Heart left ventricle (tissue), 16 donors: Measurements from ENCODE around the gene SSTR4. TPM values are rescaled to one million over a fixed set of nuclear protein-coding genes. Genes with fewer than 3 reads are reported as not detected.
A peak's percentile ranks its signal among the peaks of the same experiment; 100 is the strongest.

ENCODE experiments used
- ATAC-seq, 4 donors: fragments of 200-7000 bp; cut with Tn5 transposase; one replicate each; pipeline ENCODE4 v1.9.1; 2020 to 2022; ENCODE audit warnings: moderate library complexity in 4 of 4, mild to moderate bottlenecking in 3 of 4, moderate number of reproducible peaks in 1 of 4
- DNase-seq, 5 donors: peaks; one replicate each; pipeline ENCODE4 v3.0.0-alpha.2; 2020
- H3K27ac ChIP-seq, 12 donors: fragments of 200-600 bp; sonication (generic) in 4 of 12; one replicate each; pipeline versions ENCODE4 v1.5.0 to v1.8.0; 2016 to 2022; ENCODE audit warnings: mild to moderate bottlenecking in 2 of 12
- H3K27me3 ChIP-seq, 9 donors: fragments of 200-600 bp; sonication (generic) in 2 of 9; one replicate each; pipeline versions ENCODE4 v1.5.1 to v1.8.0; 2016 to 2022; ENCODE audit warnings: mild to moderate bottlenecking in 3 of 9
- H3K36me3 ChIP-seq, 9 donors: fragments of 200-600 bp; sonication (generic) in 2 of 9; one replicate each; pipeline versions ENCODE4 v1.5.0 to v1.8.0; 2018 to 2022; ENCODE audit warnings: mild to moderate bottlenecking in 2 of 9
- H3K4me1 ChIP-seq, 12 donors: fragments of 200-600 bp; sonication (generic) in 4 of 12; one replicate each; pipeline versions ENCODE4 v1.5.0 to v1.8.0; 2016 to 2022; ENCODE audit warnings: mild to moderate bottlenecking in 3 of 12
- H3K4me3 ChIP-seq, 12 donors: fragments of 200-600 bp; sonication (generic) in 4 of 12; one replicate each; pipeline versions ENCODE4 v1.5.0 to v1.8.0; 2017 to 2022; ENCODE audit warnings: mild to moderate bottlenecking in 9 of 12, moderate library complexity in 4 of 12
- H3K9me3 ChIP-seq, 12 donors: fragments of 200-600 bp; sonication (generic) in 4 of 12; one replicate each; pipeline versions ENCODE4 v1.5.0 to v1.8.0; 2016 to 2022; ENCODE audit warnings: mild to moderate bottlenecking in 1 of 12
- POLR2A ChIP-seq, 2 donors: fragments of 450-650 bp; IDR thresholded peaks; one replicate each; pipeline ENCODE4 v1.6.1; 2017; ENCODE audit warnings: antibody characterized with exemption in 2 of 2, mild to moderate bottlenecking in 2 of 2, moderate library complexity in 2 of 2
- WGBS, 4 donors: extraction: QIAGEN DNeasy Blood & Tissue Kit in 2 of 4; methylation state at CpG; one replicate each; pipeline versions ENCODE4 v1.1.5 to v1.1.7; 2013 to 2018; 5-methylcytosine and 5-hydroxymethylcytosine counted together
- intact Hi-C, 10 donors: fragments of 100-400 bp; cut with DNase I; formaldehyde crosslinking; loops; one replicate each; pipeline versions ENCODE4 v1.11.1 to v1.14.2; 2022
- polyA plus RNA-seq, 2 donors: library from polyadenylated mRNA; stranded (reverse); fragments of 200-250 nt; gene quantifications; one replicate each; pipeline ENCODE4 v1.2.3, GENCODE V29; 2013
- total RNA-seq, 9 donors: library from RNA; depleted of rRNA in 2 of 9; stranded (reverse); fragments of >200 nt in 2 of 9; fragmentation: NEBNext Ultra II Directional in 3 of 9; extraction: Animal tissue kit (Norgen Biotek cat#: 25700) in 3 of 9; gene quantifications; one replicate each; pipeline versions ENCODE4 v1.1.0 to v1.2.4, GENCODE V29; 2016 to 2023
- TF ChIP-seq, protein P1 (sequence below), 12 donors: fragments of 200-600 bp; sonication (generic) in 4 of 12; IDR thresholded peaks; one replicate each; pipeline versions ENCODE4 v1.5.0 to v1.8.0; 2018 to 2022; ENCODE audit warnings: antibody characterized with exemption in 12 of 12, mild to moderate bottlenecking in 5 of 12
- donor health status: ischemic (EF 13 %, LVEDD 7.1; RV severe dilation, severe dysfunction).
- donor health status: healthy with polysubstance abuse.
- donor health status: DM: no; HTN: yes; CAD: no.
- donor health status: DM: no; HTN: no; CAD: no.
- donor health status: ischemic (EF 25% LVEDD 6.9; RV normal size, moderate dysfunction).
- donor health status: ischemic (EF 25% LVEDD 5.7; RV mildly dilated, moderate dysfunction).
- donor health status: healthy.
- donor health status: DM: yes; HTN: yes; CAD: no.
- donor health status: ischemic (EF 35%, LVEDD 5.7; RV mildly dilated, moderate dysfunction).
- donor health status: nonischemic (EF 11% LVEDD 7.7; RV severe dilation, severe dysfunction).
- donor health status: DM: yes; HTN: yes; CAD: no.
- donor health status: PGD.
- donor health status: ischemic (EF 29% LVEDD 5.4; RV normal size, mild dysfunction).
- donor health status: nonischemic (EF 23%, LVEDD 6.1; RV moderate dilation, normal function).

The SSTR4 gene
- total and polyA plus RNA-seq, 11 donors, result 0.28 TPM; not detected in 10

DNA sequence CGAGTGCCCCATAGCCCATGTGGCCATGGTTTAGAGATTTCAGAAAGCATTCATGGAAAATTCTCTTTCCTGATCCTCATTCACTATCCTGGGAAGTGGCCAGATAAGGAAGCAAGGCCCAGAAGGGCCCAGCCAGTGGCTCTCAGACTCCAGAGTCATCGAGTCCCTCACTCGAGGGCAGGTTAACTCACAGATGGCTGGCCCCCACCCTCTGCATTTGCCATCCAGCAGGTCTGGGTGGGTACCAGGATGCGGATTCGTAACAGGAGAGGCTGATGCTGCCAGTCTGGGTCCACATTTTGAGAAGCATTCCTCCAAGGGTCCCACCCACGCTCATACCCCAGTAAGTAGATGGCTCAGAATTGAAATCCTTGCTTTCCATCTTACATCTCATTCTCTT lies 3.8 kb upstream of the SSTR4 start:
- Histone ChIP-seq H3K4me3 (no peak overlapping the region), H3K27me3 (peaks cover 11 to 30% (median 13%) of the 10 kb centered on the region in 9 donors), H3K27ac (no peak overlapping the region), H3K36me3 (no peaks in the 10 kb centered on the region), H3K4me1 (peaks cover 0 to 33% (median 6%) of the 10 kb centered on the region in 12 donors), H3K9me3 (no peaks in the 10 kb centered on the region)
- DNase-seq (no peak), ATAC-seq (no peak)
- intact Hi-C loops, result no loop called here
- no peak for TF ChIP-seq POLR2A (IDR thresholded peaks at IDR 0.05)
- TF ChIP-seq, protein P1, sequence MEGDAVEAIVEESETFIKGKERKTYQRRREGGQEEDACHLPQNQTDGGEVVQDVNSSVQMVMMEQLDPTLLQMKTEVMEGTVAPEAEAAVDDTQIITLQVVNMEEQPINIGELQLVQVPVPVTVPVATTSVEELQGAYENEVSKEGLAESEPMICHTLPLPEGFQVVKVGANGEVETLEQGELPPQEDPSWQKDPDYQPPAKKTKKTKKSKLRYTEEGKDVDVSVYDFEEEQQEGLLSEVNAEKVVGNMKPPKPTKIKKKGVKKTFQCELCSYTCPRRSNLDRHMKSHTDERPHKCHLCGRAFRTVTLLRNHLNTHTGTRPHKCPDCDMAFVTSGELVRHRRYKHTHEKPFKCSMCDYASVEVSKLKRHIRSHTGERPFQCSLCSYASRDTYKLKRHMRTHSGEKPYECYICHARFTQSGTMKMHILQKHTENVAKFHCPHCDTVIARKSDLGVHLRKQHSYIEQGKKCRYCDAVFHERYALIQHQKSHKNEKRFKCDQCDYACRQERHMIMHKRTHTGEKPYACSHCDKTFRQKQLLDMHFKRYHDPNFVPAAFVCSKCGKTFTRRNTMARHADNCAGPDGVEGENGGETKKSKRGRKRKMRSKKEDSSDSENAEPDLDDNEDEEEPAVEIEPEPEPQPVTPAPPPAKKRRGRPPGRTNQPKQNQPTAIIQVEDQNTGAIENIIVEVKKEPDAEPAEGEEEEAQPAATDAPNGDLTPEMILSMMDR (IDR thresholded peaks at IDR 0.05), result no peak
- WGBS, 4 donors, result 92 to 94% (median 93%) methylated on average over 6 of the region's 6 CpGs

GRCh38 chr20:23032056-23032749 lies 2.9 kb upstream of the SSTR4 start:
- Histone ChIP-seq H3K27ac (no peak overlapping the region), H3K36me3 (no peaks in the 10 kb centered on the region), H3K27me3 (peaks cover 12 to 39% (median 22%) of the 10 kb centered on the region in 9 donors), H3K4me1 (peaks cover 0 to 33% (median 6%) of the 10 kb centered on the region in 12 donors), H3K4me3 (no peak overlapping the region), H3K9me3 (no peaks in the 10 kb centered on the region)
- DNase-seq (no peak), ATAC-seq (peak; percentile 81 to 88 (median 84))
- TF ChIP-seq, protein P1 (IDR thresholded peaks at IDR 0.05), result no peak
- TF ChIP-seq POLR2A (IDR thresholded peaks at IDR 0.05), result no peak
- intact Hi-C loops, result no loop called here
- 39 to 58% (median 48%) methylated on average over 6 of the region's 6 CpGs for WGBS, 4 donors

DNA sequence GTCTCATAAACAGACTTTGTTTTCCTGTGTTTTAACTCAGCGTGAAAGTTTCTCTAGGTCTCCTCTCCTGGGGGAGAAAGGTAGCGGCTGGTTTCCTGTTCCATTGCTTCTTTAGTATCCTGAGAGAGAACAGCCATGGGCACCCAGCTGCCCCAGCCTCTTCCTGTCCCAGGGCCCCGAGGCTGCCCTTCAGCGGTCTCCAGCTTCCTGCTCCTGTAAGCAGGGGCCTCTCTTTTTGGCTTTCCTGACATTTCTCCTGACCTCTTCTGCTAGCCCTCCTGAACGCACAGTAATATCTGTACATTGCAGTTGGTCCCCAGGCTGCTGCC lies 2.4 kb upstream of the SSTR4 start:
- WGBS, 4 donors, result 49 to 71% (median 61%) methylated on average over 5 of the region's 5 CpGs
- intact Hi-C loops, result no loop called here
- peaks cover 12 to 42% (median 22%) of the 10 kb centered on the region in 9 donors for H3K27me3 ChIP-seq
- ATAC-seq, result peak in 1 of 4 donors; percentile 11
- TF ChIP-seq, protein P1 (IDR thresholded peaks at IDR 0.05), result no peak
- no peak for TF ChIP-seq POLR2A (IDR thresholded peaks at IDR 0.05)
- no peak overlapping the region for H3K27ac ChIP-seq
- H3K4me1 ChIP-seq, result peaks cover 0 to 28% (median 6%) of the 10 kb centered on the region in 12 donors
- no peaks in the 10 kb centered on the region for H3K9me3 ChIP-seq
- H3K36me3 ChIP-seq, result no peaks in the 10 kb centered on the region
- DNase-seq, result peak in 1 of 5 donors; percentile 14
- H3K4me3 ChIP-seq, result no peak overlapping the region

DNA sequence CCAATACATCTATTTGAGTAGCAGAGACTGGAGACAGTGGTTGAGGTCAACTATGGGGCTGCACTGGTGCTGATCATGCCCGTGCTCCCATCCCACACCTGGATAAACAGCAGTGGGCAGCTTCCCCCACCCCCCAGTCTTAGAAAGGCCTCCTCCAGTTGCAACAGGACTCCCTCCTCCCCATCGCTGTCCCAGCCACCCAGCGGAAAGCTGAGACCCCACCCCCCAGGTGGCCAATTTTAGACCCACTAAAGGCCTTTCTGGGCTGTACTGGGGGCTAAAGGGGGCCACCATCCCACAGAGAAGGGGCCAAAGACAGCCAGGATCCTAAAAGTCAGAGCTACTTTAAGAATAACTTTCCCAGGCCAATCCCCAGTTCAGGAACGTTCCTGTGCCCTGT lies 1.2 kb upstream of the SSTR4 start:
- DNase-seq (peak in 1 of 5 donors; percentile 5), ATAC-seq (no peak)
- no peaks in the 10 kb centered on the region for H3K36me3 ChIP-seq
- TF ChIP-seq POLR2A (IDR thresholded peaks at IDR 0.05), result no peak
- TF ChIP-seq, protein P1 (IDR thresholded peaks at IDR 0.05), result no peak
- no peaks in the 10 kb centered on the region for H3K9me3 ChIP-seq
- peaks cover 0 to 27% (median 6%) of the 10 kb centered on the region in 12 donors for H3K4me1 ChIP-seq
- H3K27ac ChIP-seq, result no peak overlapping the region
- 93 to 100% (median 97%) methylated on average over 2 to 4 of the region's 4 CpGs for WGBS, 4 donors
- intact Hi-C loops, result no loop called here
- peaks cover 12 to 42% (median 22%) of the 10 kb centered on the region in 9 donors for H3K27me3 ChIP-seq
- no peak overlapping the region for H3K4me3 ChIP-seq
